HG02870 (cell line): ENCODE results near the gene TARS3.

Experiments used
- ATAC-seq: cut with Tn5 transposase; IDR thresholded peaks from one replicate; pipeline ENCODE4 v1.9.1; 2021; ENCODE audit warnings: mild to moderate bottlenecking, moderate library complexity; ENCODE audit not compliant: unreplicated experiment

The TARS3 gene

GRCh38 chr15:101625980-101626379, 98.3 kb downstream of the TARS3 start:
- no peak for ATAC-seq

GRCh38 chr15:101625184-101625583, 99.1 kb downstream of the TARS3 start:
- no peak for ATAC-seq

GRCh38 chr15:101623367-101624304, 100.6 kb downstream of the TARS3 start:
- ATAC-seq: no peak

- ATAC-seq: no peak
These were observed 102.3 kb downstream of the TARS3 start for GRCh38 chr15:101621961-101622360.

GRCh38 chr15:101620671-101621070, 103.6 kb downstream of the TARS3 start:
- no peak for ATAC-seq

- ATAC-seq: no peak
These were observed 104.7 kb downstream of the TARS3 start for GRCh38 chr15:101619615-101619865.

- ATAC-seq: no peak
These were observed 105.2 kb downstream of the TARS3 start for GRCh38 chr15:101618851-101619614.

GRCh38 chr15:101618076-101618475, 106.2 kb downstream of the TARS3 start:
- ATAC-seq: no peak

- no peak for ATAC-seq
These were observed 106.8 kb downstream of the TARS3 start for GRCh38 chr15:101617390-101617965.

- ATAC-seq: no peak
These were observed 108.1 kb downstream of the TARS3 start for GRCh38 chr15:101615986-101616848.

GRCh38 chr15:101615414-101615985, 108.8 kb downstream of the TARS3 start:
- no peak for ATAC-seq

- no peak for ATAC-seq
These were observed 109.5 kb downstream of the TARS3 start for GRCh38 chr15:101614761-101615160.

GRCh38 chr15:101614001-101614585, 110.2 kb downstream of the TARS3 start:
- no peak for ATAC-seq

GRCh38 chr15:101613130-101614000, 110.9 kb downstream of the TARS3 start:
- ATAC-seq: no peak

- ATAC-seq: no peak
These were observed 111.6 kb downstream of the TARS3 start for GRCh38 chr15:101612676-101613075.

GRCh38 chr15:101611580-101612299, 112.5 kb downstream of the TARS3 start:
- ATAC-seq: no peak

- no peak for ATAC-seq
These were observed 113.3 kb downstream of the TARS3 start for GRCh38 chr15:101611007-101611406.

GRCh38 chr15:101610611-101611000, 113.7 kb downstream of the TARS3 start:
- no peak for ATAC-seq
